ENCODE data around the gene ADAM11. TPM values are rescaled to one million over a fixed set of nuclear protein-coding genes. Genes with fewer than 3 reads are reported as not detected.
"Not testable (repeated sequence)": the region's sequence is repeated elsewhere in the genome, so short reads cannot be mapped to it uniquely, and the experiment has no call there.

Gene ADAM11
- total RNA-seq, 2 donors from 2014 or later = 0.41 to 5.7 TPM

GRCh38 chr17:44734272-44734671 lies 24.5 kb upstream of the ADAM11 start:
- ATAC-seq (ENCODE audit: insufficient number of reproducible peaks, low FRiP score, low read depth) = no peak
- H3K36me3 ChIP-seq = no peaks in the 10 kb centered on the region
- no peaks in the 10 kb centered on the region for H3K27me3 ChIP-seq (replicated peaks; ENCODE audit: insufficient read depth)
- no peak overlapping the region for H3K4me3 ChIP-seq
- no peak for DNase-seq (ENCODE audit: low spot score)
- TF ChIP-seq CTCF (IDR thresholded peaks at IDR 0.05) = no peak
- H3K9me3 ChIP-seq = no peaks in the 10 kb centered on the region
- no peak overlapping the region for H3K27ac ChIP-seq
- no peaks in the 10 kb centered on the region for H3K4me1 ChIP-seq (ENCODE audit: control insufficient read depth in 1 of 2, low read depth in 2 of 2)

GRCh38 chr17:44736551-44737240 lies 22.1 kb upstream of the ADAM11 start:
- no peak overlapping the region for H3K27ac ChIP-seq
- DNase-seq (ENCODE audit: low spot score) (no peak), ATAC-seq (ENCODE audit: insufficient number of reproducible peaks, low FRiP score, low read depth) (no peak)
- no peaks in the 10 kb centered on the region for H3K4me1 ChIP-seq (ENCODE audit: control insufficient read depth in 1 of 2, low read depth in 2 of 2)
- H3K27me3 ChIP-seq (replicated peaks; ENCODE audit: insufficient read depth) = no peaks in the 10 kb centered on the region
- H3K36me3 ChIP-seq = no peaks in the 10 kb centered on the region
- no peak for TF ChIP-seq CTCF (IDR thresholded peaks at IDR 0.05)
- H3K9me3 ChIP-seq = no peaks in the 10 kb centered on the region
- no peak overlapping the region for H3K4me3 ChIP-seq

GRCh38 chr17:44738214-44738906 lies 20.4 kb upstream of the ADAM11 start:
- DNase-seq (ENCODE audit: low spot score) (no peak), ATAC-seq (ENCODE audit: insufficient number of reproducible peaks, low FRiP score, low read depth) (no peak)
- H3K4me1 ChIP-seq (ENCODE audit: control insufficient read depth in 1 of 2, low read depth in 2 of 2) = no peaks in the 10 kb centered on the region
- no peaks in the 10 kb centered on the region for H3K36me3 ChIP-seq
- no peaks in the 10 kb centered on the region for H3K9me3 ChIP-seq
- H3K4me3 ChIP-seq = no peak overlapping the region
- no peaks in the 10 kb centered on the region for H3K27me3 ChIP-seq (replicated peaks; ENCODE audit: insufficient read depth)
- no peak overlapping the region for H3K27ac ChIP-seq
- no peak for TF ChIP-seq CTCF (IDR thresholded peaks at IDR 0.05)

- Histone ChIP-seq H3K4me1 (ENCODE audit: control insufficient read depth in 1 of 2, low read depth in 2 of 2) (no peaks in the 10 kb centered on the region), H3K4me3 (no peak overlapping the region), H3K27me3 (replicated peaks; ENCODE audit: insufficient read depth) (no peaks in the 10 kb centered on the region), H3K36me3 (no peaks in the 10 kb centered on the region), H3K27ac (no peak overlapping the region), H3K9me3 (no peaks in the 10 kb centered on the region)
- no peak for ATAC-seq (ENCODE audit: insufficient number of reproducible peaks, low FRiP score, low read depth)
- DNase-seq (ENCODE audit: low spot score) = no peak
- TF ChIP-seq CTCF (IDR thresholded peaks at IDR 0.05) = no peak
These were observed 17.5 kb upstream of the ADAM11 start for GRCh38 chr17:44741316-44741715.

- Histone ChIP-seq H3K27me3 (replicated peaks; ENCODE audit: insufficient read depth) (no peaks in the 10 kb centered on the region), H3K36me3 (peaks cover 3% of the 10 kb centered on the region), H3K27ac (no peak overlapping the region), H3K4me3 (no peak overlapping the region), H3K9me3 (no peaks in the 10 kb centered on the region), H3K4me1 (ENCODE audit: control insufficient read depth in 1 of 2, low read depth in 2 of 2) (peaks cover 0 to 15% of the 10 kb centered on the region in 2 donors)
- ATAC-seq (ENCODE audit: insufficient number of reproducible peaks, low FRiP score, low read depth) (no peak), DNase-seq (ENCODE audit: low spot score) (no peak)
- TF ChIP-seq CTCF (IDR thresholded peaks at IDR 0.05) = no peak
These were observed 13.5 kb upstream of the ADAM11 start for GRCh38 chr17:44745301-44745700.

- ATAC-seq (ENCODE audit: insufficient number of reproducible peaks, low FRiP score, low read depth) = not testable (repeated sequence)
These were observed 13.1 kb upstream of the ADAM11 start for GRCh38 chr17:44745738-44746137.

More at GRCh38 chr17:44745738-44746137, 13.1 kb upstream of the ADAM11 start:
- H3K4me1 ChIP-seq (ENCODE audit: control insufficient read depth in 1 of 2, low read depth in 2 of 2) = peaks cover 0 to 16% of the 10 kb centered on the region in 2 donors
- not testable (repeated sequence) for DNase-seq (ENCODE audit: low spot score); H3K36me3 ChIP-seq; H3K4me3 ChIP-seq; H3K27ac ChIP-seq; H3K9me3 ChIP-seq; H3K27me3 ChIP-seq (replicated peaks; ENCODE audit: insufficient read depth)

Data from thoracic aorta (tissue), 2 donors.